ENCODE measurements around the gene PRKD3. TPM values are rescaled to one million over a fixed set of nuclear protein-coding genes. Genes with fewer than 3 reads are reported as not detected.

The PRKD3 gene
- total and polyA plus RNA-seq, 2 of the 13 experiments (the other 11 are each of a cell fraction or from before 2014, with no cell fraction given): 11.6 to 38.4 TPM

GRCh38 chr2:37322368-37322767, 2.3 kb downstream of the PRKD3 start:
- no peak overlapping the region for H2AFZ ChIP-seq (ENCODE audit: low read length)
- TF ChIP-seq ZNF207 (IDR thresholded peaks at IDR 0.05; ENCODE audit: borderline replicate concordance) (no peak), ZNF687 (CRISPR knock-in tag; IDR thresholded peaks at IDR 0.05) (no peak), SYNCRIP (IDR thresholded peaks at IDR 0.05; ENCODE audit: insufficient read depth, low read depth, low read length) (no peak), FOXP1 (IDR thresholded peaks at IDR 0.05) (no peak), FOXP1 (CRISPR knock-in tag; IDR thresholded peaks at IDR 0.05) (no peak), PCBP2 (optimal IDR thresholded peaks at IDR 0.05; ENCODE audit: low read depth, low read length, poor library complexity, severe bottlenecking) (no peak), SOX5 (CRISPR knock-in tag; IDR thresholded peaks at IDR 0.05; ENCODE audit: borderline replicate concordance) (no peak), ZNF839 (CRISPR knock-in tag; IDR thresholded peaks at IDR 0.05; ENCODE audit: borderline replicate concordance) (no peak), MLX (CRISPR knock-in tag; IDR thresholded peaks at IDR 0.05) (no peak), ZNF549 (CRISPR knock-in tag; IDR thresholded peaks at IDR 0.05) (no peak), ZC3H13 (CRISPR knock-in tag; IDR thresholded peaks at IDR 0.05) (no peak), ZZZ3 (CRISPR knock-in tag; IDR thresholded peaks at IDR 0.05; ENCODE audit: borderline replicate concordance) (no peak), THAP8 (CRISPR knock-in tag; IDR thresholded peaks at IDR 0.05; ENCODE audit: borderline replicate concordance) (no peak), HOXA9 (CRISPR knock-in tag; IDR thresholded peaks at IDR 0.05; ENCODE audit: borderline replicate concordance) (no peak)
- POLR2A ChIA-PET: no interaction called here
- H3K9me3 ChIP-seq (ENCODE audit: low read length): no peaks in the 10 kb centered on the region
- in situ Hi-C loops (cut with HindIII; ENCODE audit: extremely low pct_ligation_motif_present, low pct_unique_long_range_greater_than_20kb) (no loop called here), intact Hi-C loops (cut with micrococcal nuclease; ENCODE audit: unreplicated experiment) (loop anchor here (2.0 kb wide), 1 partner anchor 18 kb away; no protein-coding TSS in a partner anchor)
- peak overlapping the region; percentile 80 for H3K4me2 ChIP-seq (ENCODE audit: low read depth, low read length)
- DNase-seq (ENCODE audit: low spot score) (no peak), FAIRE-seq (no peak), ATAC-seq (no peak)
- H3K4me3 ChIP-seq (replicated peaks in 1 of 3; ENCODE audit: insufficient read depth in 1 of 3, low read depth in 2 of 3, low read length in 3 of 3): peak overlapping the region in 1 of 3 experiments; percentile 98; a peak in 1 of 6 replicates
- H3K9ac ChIP-seq (ENCODE audit: insufficient read depth, low read depth, low read length): no peak overlapping the region
- CTCF ChIA-PET (ENCODE audit: low intra/inter-chr PET ratio, low total read pairs): no interaction called here
- BruUV-seq (replicated peaks): no TSS peak
- H4K20me1 ChIP-seq (ENCODE audit: insufficient read depth, low read length): no peaks in the 10 kb centered on the region
- H3K27me3 ChIP-seq (ENCODE audit: control insufficient read depth in 1 of 2, insufficient read depth in 2 of 2, low read length in 2 of 2): peaks cover 3 to 18% of the 10 kb centered on the region in 2 experiments; a peak in 4 of 5 replicates
- H3K27ac ChIP-seq (ENCODE audit: extremely low read length, insufficient read depth, low read length): no peak overlapping the region
- H3K36me3 ChIP-seq (replicated peaks in 1 of 2; ENCODE audit: control insufficient read depth in 1 of 2, insufficient read depth in 2 of 2, low read length in 2 of 2): no peaks in the 10 kb centered on the region
- H3K4me1 ChIP-seq (ENCODE audit: insufficient read depth, low read length): peaks cover 32% of the 10 kb centered on the region
- H3K79me2 ChIP-seq (ENCODE audit: insufficient read depth, low read length): peaks cover 51% of the 10 kb centered on the region
